Right atrium auricular region (tissue), 2 donors: ENCODE measurements around the gene PACSIN2. TPM values are rescaled to one million over a fixed set of nuclear protein-coding genes. Genes with fewer than 3 reads are reported as not detected.
A peak's percentile ranks its signal among the peaks of the same experiment; 100 is the strongest.

Source experiments
- DNase-seq: peaks from one replicate; pipeline ENCODE4 v3.0.0-alpha.2; 2019; ENCODE audit warnings: low spot score
- H3K27ac ChIP-seq, 2 donors: fragments of 200-600 bp; sonication (generic); 1 replicate in 1 of 2; 2 replicates in 1 of 2; pipeline ENCODE4 v1.5.1; 2016 to 2019
- H3K27me3 ChIP-seq, 2 donors: fragments of 200-600 bp; sonication (generic); one replicate each; pipeline versions ENCODE4 v1.5.1 to v1.6.0; 2017 to 2019
- H3K36me3 ChIP-seq: fragments of 200-600 bp; sonication (generic); one replicate; pipeline ENCODE4 v1.5.1; 2016
- H3K4me1 ChIP-seq, 2 donors: fragments of 200-600 bp; sonication (generic); one replicate each; pipeline versions ENCODE4 v1.5.1 to v1.6.0; 2017 to 2019
- H3K4me3 ChIP-seq, 2 donors: fragments of 200-600 bp; sonication (generic); 1 replicate in 1 of 2; 2 replicates in 1 of 2; pipeline ENCODE4 v1.5.1; 2017 to 2019; ENCODE audit warnings: mild to moderate bottlenecking in 1 of 2, moderate library complexity in 1 of 2
- H3K9me3 ChIP-seq, 2 donors: fragments of 200-600 bp; sonication (generic); one replicate each; pipeline ENCODE4 v1.5.1; 2019
- total RNA-seq, 2 donors: library from RNA; depleted of rRNA; stranded (reverse); fragments of >200 nt; gene quantifications; one replicate each; pipeline ENCODE4 v1.1.0, GENCODE V29; 2016
- TF ChIP-seq, protein P1 (sequence below), 2 donors: fragments of 200-600 bp; sonication (generic); IDR thresholded peaks; one replicate each; pipeline ENCODE4 v1.5.1; 2019; ENCODE audit warnings: antibody characterized with exemption in 2 of 2

The PACSIN2 gene
- total RNA-seq, 2 donors from 2014 or later, result 66.3 to 89.8 TPM

DNA sequence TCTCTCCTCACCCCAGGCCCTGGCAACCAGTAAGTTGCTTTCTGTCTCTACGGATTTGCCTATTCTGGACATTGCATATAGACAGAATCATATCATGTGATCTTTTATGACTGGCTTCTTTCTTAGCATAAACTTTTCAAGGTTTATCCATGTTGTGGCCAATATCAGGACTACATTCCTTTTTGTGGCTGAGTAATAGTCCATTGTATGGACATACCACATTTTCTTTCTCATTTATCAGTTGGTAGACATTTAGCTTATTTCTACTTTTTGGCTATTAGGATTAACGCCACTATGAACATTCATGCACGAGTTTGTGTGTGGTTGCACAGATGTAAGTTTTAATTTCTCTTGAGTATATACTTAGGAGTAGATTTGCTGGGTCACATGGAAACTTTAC is 193.6 kb downstream of the PACSIN2 start:
- no peak for DNase-seq
- Histone ChIP-seq H3K27me3 (no peaks in the 10 kb centered on the region), H3K4me3 (no peak overlapping the region), H3K9me3 (no peaks in the 10 kb centered on the region), H3K27ac (no peak overlapping the region), H3K4me1 (peaks cover 0 to 8% of the 10 kb centered on the region in 2 donors), H3K36me3 (peaks cover 57% of the 10 kb centered on the region)
- TF ChIP-seq, protein P1, sequence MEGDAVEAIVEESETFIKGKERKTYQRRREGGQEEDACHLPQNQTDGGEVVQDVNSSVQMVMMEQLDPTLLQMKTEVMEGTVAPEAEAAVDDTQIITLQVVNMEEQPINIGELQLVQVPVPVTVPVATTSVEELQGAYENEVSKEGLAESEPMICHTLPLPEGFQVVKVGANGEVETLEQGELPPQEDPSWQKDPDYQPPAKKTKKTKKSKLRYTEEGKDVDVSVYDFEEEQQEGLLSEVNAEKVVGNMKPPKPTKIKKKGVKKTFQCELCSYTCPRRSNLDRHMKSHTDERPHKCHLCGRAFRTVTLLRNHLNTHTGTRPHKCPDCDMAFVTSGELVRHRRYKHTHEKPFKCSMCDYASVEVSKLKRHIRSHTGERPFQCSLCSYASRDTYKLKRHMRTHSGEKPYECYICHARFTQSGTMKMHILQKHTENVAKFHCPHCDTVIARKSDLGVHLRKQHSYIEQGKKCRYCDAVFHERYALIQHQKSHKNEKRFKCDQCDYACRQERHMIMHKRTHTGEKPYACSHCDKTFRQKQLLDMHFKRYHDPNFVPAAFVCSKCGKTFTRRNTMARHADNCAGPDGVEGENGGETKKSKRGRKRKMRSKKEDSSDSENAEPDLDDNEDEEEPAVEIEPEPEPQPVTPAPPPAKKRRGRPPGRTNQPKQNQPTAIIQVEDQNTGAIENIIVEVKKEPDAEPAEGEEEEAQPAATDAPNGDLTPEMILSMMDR (IDR thresholded peaks at IDR 0.05), result no peak

DNA sequence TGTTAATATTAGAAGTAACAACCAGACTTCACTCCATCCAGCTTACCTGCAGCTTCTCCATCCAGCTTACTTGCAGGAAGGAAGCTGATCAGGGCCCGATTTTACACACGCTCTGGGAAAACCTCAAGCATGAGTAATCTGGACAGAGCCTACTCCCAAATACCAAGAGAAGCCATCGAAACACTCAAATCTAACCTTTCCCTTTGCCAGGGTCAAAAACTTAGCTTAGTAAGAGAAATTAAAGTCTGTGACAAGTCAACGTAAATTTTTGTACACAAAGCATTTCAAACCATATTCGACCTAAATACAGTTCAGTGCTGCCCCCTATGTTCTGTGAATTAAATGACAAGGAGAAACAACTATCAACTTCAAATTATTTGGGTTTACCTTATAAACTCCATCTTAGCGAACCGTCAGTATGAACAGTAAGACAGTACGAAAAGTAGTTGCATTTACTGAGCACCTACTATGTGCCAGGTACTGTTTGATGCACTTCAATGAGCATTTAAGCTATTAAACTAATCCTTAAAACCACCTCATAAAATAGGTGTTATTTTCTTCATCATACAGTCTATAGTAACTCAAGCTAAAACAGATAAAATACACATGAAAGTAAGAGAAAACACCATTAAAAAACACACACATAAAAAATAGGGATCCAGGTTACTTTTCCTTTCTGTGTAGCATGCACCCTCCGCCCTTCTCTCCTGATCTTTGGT is 194.7 kb downstream of the PACSIN2 start:
- Histone ChIP-seq H3K4me3 (no peak overlapping the region), H3K27me3 (no peaks in the 10 kb centered on the region), H3K9me3 (no peaks in the 10 kb centered on the region), H3K27ac (no peak overlapping the region), H3K36me3 (peaks cover 57% of the 10 kb centered on the region), H3K4me1 (peaks cover 0 to 8% of the 10 kb centered on the region in 2 donors)
- DNase-seq, result peak; percentile 52
- TF ChIP-seq, protein P1 (IDR thresholded peaks at IDR 0.05), result peak in 1 of 2 donors; percentile 67

Other genes with a start within 250 kb of the PACSIN2 start
- 10 to 100 TPM; 27.4 to 29.6 TPM for gene ARFGAP3, start 157.9 kb downstream of the PACSIN2 start, total RNA-seq
- 1 to 10 TPM; 4.4 to 5.2 TPM for gene TTLL1, start 74.2 kb upstream of the PACSIN2 start, total RNA-seq
- under 1 TPM in 1 of 2 donors, not detected in 1; 0.63 TPM for gene BIK, start 95.6 kb upstream of the PACSIN2 start, total RNA-seq
- gene MCAT, start 128.2 kb upstream of the PACSIN2 start, total RNA-seq, result 10 to 100 TPM; 16.1 to 17.6 TPM
- 100 to 1,000 TPM; 182 to 241 TPM for gene TSPO, start 136.4 kb upstream of the PACSIN2 start, total RNA-seq
- 10 to 100 TPM; 11.4 to 15.1 TPM for gene TTLL12, start 172.0 kb upstream of the PACSIN2 start, total RNA-seq